Epithelial cell of prostate (primary cell): ENCODE measurements around the gene HAUS5.
"Not testable (repeated sequence)": the region's sequence is repeated elsewhere in the genome, so short reads cannot be mapped to it uniquely, and the experiment has no call there.

Experiments used
- DNase-seq: peaks from one replicate; pipeline ENCODE4 v3.0.0-alpha.2; 2011; ENCODE audit warnings: low read depth, low spot score
- H3K27ac ChIP-seq: fragments of 450-650 bp; 2 replicates; pipeline ENCODE4 v1.5.1; 2017; ENCODE audit warnings: mild to moderate bottlenecking

HAUS5 gene

GRCh38 chr19:35612559-35613321 lies at the start of gene HAUS5:
Gene HAUS5 (plus strand): TSS chr19:35612735. CDS start chr19:35612795, 60 bp downstream.
- peak; percentile 74 for DNase-seq
- H3K27ac ChIP-seq: no peak within 1 kb of the TSS

- no peak overlapping the region for H3K27ac ChIP-seq
- DNase-seq: no peak
Measured at GRCh38 chr19:35562776-35563175, 49.8 kb upstream of the HAUS5 start.

GRCh38 chr19:35563207-35563829 lies 49.2 kb upstream of the HAUS5 start, which contains the start of gene ATP4A:
Gene ATP4A (minus strand): TSS chr19:35563658. CDS start chr19:35563629, 29 bp downstream.
- no peak for DNase-seq
- no peak within 1 kb of the TSS for H3K27ac ChIP-seq

GRCh38 chr19:35565016-35565856 lies 47.3 kb upstream of the HAUS5 start:
- DNase-seq: no peak
- H3K27ac ChIP-seq: no peak overlapping the region

- DNase-seq: no peak
- no peak overlapping the region for H3K27ac ChIP-seq
Measured at GRCh38 chr19:35566738-35567137, 45.8 kb upstream of the HAUS5 start.

- no peak overlapping the region for H3K27ac ChIP-seq
- DNase-seq: no peak
Measured at GRCh38 chr19:35569281-35569781, 43.2 kb upstream of the HAUS5 start.

GRCh38 chr19:35571406-35571965 lies 41.0 kb upstream of the HAUS5 start:
- no peak for DNase-seq
- no peak overlapping the region for H3K27ac ChIP-seq

GRCh38 chr19:35577918-35578317 lies 34.6 kb upstream of the HAUS5 start:
- no peak overlapping the region for H3K27ac ChIP-seq
- no peak for DNase-seq

- no peak for DNase-seq
- no peak overlapping the region for H3K27ac ChIP-seq
Measured at GRCh38 chr19:35578707-35579106, 33.8 kb upstream of the HAUS5 start.

- H3K27ac ChIP-seq: no peak overlapping the region
- DNase-seq: no peak
Measured at GRCh38 chr19:35582760-35583159, 29.8 kb upstream of the HAUS5 start.

GRCh38 chr19:35585848-35586247 lies 26.7 kb upstream of the HAUS5 start, which contains the start of gene PMIS2:
Gene PMIS2 (plus strand): TSS chr19:35586173. CDS start chr19:35586260, 87 bp downstream.
- no peak for DNase-seq
- H3K27ac ChIP-seq: no peak within 1 kb of the TSS

GRCh38 chr19:35587321-35587720 lies 25.2 kb upstream of the HAUS5 start:
- no peak for DNase-seq
- no peak overlapping the region for H3K27ac ChIP-seq

- DNase-seq: no peak
- no peak overlapping the region for H3K27ac ChIP-seq
Measured at GRCh38 chr19:35590875-35591274, 21.7 kb upstream of the HAUS5 start.

GRCh38 chr19:35592226-35592625 lies 20.3 kb upstream of the HAUS5 start:
- H3K27ac ChIP-seq: no peak overlapping the region
- DNase-seq: no peak

- not testable (repeated sequence) for DNase-seq, H3K27ac ChIP-seq
Measured at GRCh38 chr19:35595026-35595425, 17.5 kb upstream of the HAUS5 start.

GRCh38 chr19:35595928-35596327 lies 16.6 kb upstream of the HAUS5 start:
- DNase-seq: no peak
- H3K27ac ChIP-seq: no peak overlapping the region

- DNase-seq: no peak
- H3K27ac ChIP-seq: no peak overlapping the region
Measured at GRCh38 chr19:35596366-35596999, 16.1 kb upstream of the HAUS5 start.

- DNase-seq: no peak
- no peak overlapping the region for H3K27ac ChIP-seq
Measured at GRCh38 chr19:35601971-35602370, 10.6 kb upstream of the HAUS5 start.

- DNase-seq: not testable (repeated sequence)
- H3K27ac ChIP-seq: peak overlapping the region; percentile 74
Measured at GRCh38 chr19:35604436-35604835, 8.1 kb upstream of the HAUS5 start.

- DNase-seq: not testable (repeated sequence)
Measured at GRCh38 chr19:35607170-35607569, 5.4 kb upstream of the HAUS5 start.

More at GRCh38 chr19:35607170-35607569, 5.4 kb upstream of the HAUS5 start:
- not testable (repeated sequence) for H3K27ac ChIP-seq
